Measurements from ENCODE around the gene SPOCK1.
A peak's percentile ranks its signal among the peaks of the same experiment; 100 is the strongest.
"Not testable (repeated sequence)": the region's sequence is repeated elsewhere in the genome, so short reads cannot be mapped to it uniquely, and the experiment has no call there.

The SPOCK1 gene

DNA sequence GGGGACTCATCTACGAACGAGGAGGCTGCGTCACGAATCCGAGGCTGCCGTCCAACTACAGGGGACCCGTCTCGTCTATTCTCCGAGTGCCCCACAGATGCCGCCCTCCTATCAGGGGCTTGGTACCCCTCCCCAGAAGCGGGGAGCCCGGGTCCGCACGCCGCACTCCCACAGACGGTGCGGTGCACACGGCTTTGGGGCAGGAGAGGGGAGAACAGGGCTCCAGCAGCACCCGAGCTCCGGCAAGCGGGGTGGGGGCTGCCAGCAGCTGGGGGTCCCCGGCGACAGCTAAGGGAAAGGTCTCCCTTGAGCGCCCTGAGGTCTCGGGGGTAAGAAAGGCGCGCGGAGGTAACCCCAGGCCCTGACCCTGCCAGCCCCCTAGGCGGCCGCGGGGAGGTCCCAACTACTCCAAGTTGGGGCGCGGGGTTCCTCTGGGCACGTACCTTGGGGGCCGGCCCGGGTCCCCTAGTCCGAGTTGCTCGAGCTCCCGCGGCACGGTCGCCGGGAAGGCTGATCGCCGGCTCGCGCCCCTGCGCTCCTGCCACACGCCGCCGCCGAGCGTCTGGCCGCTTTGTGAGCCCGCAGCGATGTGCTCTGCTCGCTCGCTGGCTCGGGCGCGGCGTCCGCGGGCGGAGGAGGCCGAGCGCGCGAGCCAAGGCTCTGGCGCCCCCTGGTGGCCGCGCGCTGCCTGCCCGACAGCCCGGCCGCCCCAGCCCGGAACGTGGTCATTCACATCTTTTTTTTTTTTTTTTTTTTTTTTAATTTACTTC is at the start of gene SPOCK1:
Gene SPOCK1, minus strand, starts transcription at position 591 of the 770 bp plus-strand sequence.
- DNase-seq (ENCODE audit: low read depth): peak; percentile 83

DNA sequence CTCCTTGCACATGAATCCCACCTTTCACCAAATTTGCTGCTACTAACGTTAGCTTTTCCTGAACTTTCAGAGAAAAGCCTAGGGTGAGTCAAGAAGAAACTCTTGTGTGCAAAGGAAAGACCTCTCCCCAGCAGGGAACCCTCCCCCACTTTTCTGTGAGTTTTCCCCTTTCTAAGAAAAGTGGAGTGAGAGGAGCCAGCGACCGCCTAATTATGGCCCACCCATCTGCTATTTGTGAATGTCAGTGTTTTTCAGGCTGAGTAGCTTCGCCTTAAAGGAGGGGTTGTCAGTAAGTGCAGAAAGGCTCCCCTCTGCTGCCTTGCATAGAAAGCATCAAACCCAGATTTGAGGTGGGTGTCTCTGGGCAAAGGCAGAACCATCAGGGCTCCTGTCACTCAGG is 46.8 kb upstream of the SPOCK1 start:
- no peak for DNase-seq (ENCODE audit: low read depth)

DNA sequence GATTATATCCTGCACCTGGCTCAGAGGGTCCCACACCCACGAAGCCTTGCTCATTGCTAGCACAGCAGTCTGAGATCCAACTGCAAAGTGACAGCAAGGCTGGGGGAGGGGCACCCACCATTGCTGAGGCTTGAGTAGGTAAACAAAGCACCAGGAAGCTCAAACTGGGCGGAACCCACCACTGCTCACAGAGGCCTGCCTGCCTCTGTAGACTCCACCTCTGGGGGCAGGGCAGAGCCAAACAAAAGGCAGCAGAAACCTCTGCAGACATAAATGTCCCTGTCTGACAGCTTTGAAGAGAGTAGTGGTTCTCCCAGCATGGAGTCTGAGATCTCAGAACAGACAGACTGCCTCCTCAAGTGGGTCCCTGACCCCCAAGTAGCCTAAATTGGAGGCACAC is 36.3 kb upstream of the SPOCK1 start:
- not testable (repeated sequence) for DNase-seq (ENCODE audit: low read depth)

DNA sequence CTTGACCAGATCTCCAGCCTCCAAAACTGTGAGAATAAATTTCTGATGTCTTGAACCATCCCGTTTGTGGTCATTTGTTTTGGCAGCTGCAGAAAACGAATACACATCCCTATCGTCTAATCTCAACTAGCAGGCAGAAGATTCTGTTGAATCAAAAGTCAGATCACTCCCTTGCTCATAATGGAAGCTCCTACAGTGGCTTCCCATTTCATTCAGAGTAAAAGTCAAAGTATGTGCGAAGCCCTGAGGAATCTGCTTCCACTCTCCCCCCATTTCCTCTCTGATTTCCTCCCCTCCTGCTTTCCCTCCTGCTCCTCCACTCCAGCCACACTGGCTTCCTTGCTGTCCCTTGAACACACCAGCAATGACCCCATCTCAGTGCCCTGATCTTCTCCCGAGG is 34.8 kb upstream of the SPOCK1 start:
- no peak for DNase-seq (ENCODE audit: low read depth)

DNA sequence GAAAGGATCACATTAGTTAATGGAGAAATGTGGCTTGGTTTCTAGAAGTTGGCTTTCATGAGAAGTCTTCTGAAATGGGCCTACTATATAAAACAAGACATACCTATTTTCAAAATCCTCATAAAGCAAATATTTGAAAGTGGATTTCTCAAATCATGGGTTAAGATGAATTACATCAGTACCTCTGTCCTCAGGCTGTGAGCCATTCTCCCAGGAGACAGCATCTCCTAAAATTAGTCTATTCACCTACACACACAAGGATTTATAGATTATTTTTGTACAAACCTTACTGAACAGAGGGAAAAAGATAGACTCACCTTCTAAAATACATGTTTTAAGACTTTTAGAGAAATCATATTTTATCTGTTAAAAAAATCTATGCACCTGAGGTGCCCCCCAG is 32.1 kb upstream of the SPOCK1 start:
- no peak for DNase-seq (ENCODE audit: low read depth)

DNA sequence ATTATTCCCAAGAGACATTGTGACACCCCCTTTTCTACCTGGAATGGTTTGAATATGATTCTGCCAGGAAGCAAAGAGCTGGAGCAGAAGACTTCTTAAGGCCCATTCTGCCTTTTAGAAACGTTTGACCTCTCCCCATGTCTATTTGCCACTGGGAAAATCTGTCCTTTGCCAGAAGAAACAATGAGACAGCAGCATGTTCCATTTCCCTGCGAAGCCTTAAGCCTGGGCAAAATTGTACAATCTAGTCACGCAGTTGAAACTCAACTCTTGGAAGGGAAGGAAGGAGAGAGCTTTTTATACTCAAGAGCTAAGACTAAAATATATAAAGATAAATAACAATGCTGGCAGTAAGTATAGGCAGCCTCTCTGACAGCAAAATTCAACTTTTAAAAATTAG is 22.1 kb upstream of the SPOCK1 start:
- no peak for DNase-seq (ENCODE audit: low read depth)

DNA sequence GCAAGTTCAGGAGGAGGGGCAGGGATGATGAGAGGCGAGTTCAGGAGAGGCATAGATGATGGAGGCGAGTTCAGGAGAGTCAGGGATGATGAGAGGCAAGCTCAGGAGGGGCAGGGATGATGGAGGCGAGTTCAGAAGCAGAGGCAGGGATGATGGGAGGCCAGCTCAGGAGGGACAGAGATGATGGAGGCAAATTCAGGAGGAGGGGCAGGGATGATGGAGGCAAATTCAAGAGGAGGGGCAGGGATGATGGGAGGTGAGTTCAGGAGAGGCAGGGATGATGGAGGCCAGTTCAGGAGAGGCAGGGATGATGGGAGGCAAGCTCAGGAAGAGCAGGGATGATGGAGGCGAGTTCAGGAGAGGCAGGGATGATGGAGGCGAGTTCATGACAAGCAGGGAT is 17.8 kb upstream of the SPOCK1 start:
- no peak for DNase-seq (ENCODE audit: low read depth)

DNA sequence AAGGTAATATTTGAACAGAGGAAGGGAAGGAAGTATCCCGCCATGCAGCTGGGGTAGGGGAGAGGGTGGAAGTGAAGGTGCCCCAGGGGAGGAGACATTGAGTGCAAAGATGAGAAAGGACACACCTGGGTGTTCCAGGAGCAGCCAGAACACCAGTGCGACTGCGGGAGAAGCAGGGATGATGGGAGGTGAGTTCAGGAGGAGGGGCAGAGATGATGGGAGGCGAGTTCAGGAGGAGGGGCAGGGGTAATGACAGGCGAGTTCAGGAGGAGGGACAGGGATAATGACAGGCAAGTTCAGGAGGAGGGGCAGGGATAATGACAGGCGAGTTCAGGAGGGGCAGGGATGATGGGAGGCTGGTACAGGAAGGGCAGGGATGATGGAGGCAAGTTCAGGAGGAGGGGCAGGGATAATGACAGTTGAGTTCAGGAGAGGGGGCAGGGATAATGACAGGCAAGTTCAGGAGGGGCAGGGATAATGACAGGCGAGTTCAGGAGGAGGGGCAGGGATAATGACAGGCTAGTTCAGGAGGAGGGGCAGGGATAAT is 17.2 kb upstream of the SPOCK1 start:
- DNase-seq (ENCODE audit: low read depth): no peak

DNA sequence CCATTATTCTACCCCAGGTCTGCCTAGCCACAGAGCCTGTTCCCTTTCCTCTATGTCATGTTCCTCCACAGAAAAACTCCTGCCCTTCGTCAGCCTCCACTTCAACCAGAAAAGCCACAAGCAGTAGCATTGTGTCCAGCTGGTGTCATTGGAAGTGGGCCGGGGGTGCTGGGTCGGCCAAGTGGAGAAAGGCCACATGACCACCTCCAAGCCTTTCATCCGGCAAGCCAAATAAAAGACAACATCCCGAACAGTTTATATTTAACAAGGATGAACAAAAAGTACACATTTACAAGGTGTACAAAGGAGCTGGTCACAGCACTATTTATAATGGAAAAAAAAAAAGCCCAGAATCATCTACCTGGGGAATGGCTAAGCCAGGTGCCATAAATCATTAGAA is 16.1 kb upstream of the SPOCK1 start:
- no peak for DNase-seq (ENCODE audit: low read depth)

DNA sequence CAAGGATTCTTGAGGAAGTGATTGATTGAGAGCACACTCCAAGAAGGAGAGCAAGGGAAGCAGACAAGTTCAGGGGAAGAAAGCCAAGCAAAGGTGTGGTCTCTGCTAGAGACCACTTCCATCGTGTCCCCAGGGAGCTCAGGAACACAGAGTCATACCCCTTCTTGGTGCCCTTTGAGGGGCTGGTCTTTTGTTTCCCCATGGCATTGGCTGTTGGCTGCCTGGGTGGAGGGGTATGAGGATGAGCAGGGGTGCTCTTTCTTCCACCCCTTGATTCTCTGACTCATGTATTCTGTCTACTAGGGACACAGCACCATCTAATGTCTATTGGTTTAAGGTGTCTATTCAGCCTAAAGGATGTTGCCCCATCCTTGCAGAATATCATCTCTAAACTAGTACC is 11.5 kb upstream of the SPOCK1 start:
- DNase-seq (ENCODE audit: low read depth): no peak

DNA sequence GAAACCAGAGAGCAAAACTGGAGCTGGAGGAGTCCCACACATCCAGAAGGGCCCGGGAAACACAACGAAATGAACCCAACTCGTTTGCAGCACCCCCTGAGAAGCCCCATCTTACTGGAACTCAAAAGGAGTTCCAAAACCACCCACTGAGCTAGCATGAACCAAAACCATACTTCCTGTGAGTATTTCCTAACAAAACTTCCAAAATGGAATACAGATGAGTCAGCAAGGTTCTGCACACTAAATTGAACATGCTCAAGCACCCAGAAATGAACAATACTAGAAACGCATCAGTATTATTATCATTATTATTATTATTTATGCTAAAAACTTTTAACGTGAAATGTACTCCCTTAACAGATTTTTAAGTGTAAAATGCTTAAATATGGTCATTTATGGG is 8.0 kb upstream of the SPOCK1 start:
- no peak for DNase-seq (ENCODE audit: low read depth)

DNA sequence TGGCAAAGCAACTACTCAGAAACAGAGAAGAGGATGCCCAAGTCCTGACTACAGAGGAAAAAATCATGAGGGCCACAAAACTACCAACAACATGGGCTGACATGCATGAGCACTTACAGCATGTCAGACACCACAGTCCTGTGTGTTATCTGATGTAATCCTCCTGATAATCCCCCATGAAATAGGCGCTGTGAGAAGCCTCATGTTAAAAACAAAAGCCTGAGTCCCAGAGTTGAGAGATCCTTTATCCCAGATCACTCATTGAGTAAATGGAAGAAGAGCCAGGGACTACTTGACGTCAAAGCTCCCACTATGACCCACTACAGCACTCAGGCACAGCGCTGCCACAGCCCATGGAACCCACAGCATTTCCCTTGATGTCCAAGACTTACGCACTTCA is 7.2 kb upstream of the SPOCK1 start:
- DNase-seq (ENCODE audit: low read depth): no peak

DNA sequence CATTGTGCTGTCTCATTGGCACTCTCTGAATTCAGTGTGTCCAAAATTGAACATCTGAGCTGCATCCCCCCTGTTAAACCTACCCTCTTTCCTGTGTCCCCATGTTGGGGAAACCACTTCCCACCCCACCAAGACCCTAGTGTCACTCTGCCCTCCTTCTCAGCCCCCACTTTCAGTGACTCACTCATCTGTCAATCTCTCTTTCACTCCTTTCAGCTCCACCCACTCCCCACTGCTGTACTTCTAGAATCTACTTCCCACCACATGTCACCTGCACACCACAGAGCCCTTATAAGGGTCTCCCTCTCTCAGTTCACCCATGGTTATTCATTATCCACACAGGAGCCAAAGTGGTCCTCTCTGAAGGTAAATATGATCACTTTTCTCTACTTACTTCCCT is 5.8 kb upstream of the SPOCK1 start:
- DNase-seq (ENCODE audit: low read depth): no peak

DNA sequence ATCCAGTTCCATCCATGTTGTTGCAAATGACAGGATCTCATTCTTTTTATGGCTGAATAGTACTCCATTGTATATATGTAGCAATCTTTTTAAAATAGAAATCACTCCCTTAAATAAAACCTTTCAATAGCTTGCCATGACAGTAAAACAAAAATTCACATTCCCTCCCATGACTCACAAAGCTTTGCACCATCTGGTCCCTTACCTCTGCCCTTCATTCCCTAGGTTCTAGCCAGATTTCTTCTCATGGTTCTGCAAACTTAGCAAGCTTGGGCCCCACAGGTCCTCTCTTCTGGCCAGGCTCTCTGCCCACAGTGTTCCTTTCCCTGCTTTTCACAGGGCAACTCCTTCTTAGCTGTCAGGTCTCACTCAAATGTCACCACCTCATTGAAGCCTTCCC is 4.3 kb upstream of the SPOCK1 start:
- DNase-seq (ENCODE audit: low read depth): no peak

DNA sequence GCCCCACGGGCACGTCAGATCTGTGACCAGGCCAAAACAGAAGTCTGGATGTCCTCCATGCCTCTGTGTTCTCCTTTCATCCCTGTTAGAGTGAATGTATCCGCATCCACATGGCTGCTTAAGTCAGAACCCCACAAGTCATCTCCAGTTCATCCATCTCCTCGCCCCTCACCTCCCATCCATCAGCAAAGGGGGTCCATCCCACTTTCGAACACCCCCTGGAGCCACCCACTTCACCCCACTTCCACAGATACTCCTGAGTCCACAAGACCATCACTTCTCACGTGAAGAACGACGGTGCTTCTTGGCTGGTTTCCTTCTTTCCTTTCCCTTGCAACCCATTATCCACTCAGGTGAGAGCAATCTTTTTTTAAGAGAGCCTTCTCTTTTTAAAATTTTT is 3.5 kb upstream of the SPOCK1 start:
- DNase-seq (ENCODE audit: low read depth): no peak

DNA sequence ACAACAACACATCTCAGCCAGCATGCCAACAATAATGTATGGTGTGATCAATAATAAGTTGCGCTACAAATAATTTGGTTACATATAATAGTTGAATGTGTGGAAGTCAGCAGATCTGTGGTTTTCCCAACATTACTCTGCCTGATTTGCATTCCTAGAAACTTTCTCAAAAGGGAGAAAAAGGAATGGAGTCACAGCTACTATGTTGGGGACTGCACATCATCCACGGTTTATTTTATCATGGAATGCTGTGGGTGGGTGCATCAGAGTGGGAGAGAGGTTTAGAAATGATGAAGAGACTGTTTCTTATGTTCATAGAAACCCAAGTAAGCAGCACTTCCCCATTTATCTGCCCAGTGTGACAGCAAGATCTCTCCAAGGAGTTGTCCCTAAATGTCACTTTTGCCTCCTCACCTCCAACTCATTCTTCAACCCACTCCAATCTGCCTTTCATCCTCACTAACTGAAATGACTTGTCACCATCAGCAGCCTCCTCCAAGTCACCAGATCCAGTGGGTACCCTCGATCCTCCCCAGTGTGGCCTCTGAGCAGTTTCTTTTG is 2.8 kb upstream of the SPOCK1 start:
- DNase-seq (ENCODE audit: low read depth): no peak

DNA sequence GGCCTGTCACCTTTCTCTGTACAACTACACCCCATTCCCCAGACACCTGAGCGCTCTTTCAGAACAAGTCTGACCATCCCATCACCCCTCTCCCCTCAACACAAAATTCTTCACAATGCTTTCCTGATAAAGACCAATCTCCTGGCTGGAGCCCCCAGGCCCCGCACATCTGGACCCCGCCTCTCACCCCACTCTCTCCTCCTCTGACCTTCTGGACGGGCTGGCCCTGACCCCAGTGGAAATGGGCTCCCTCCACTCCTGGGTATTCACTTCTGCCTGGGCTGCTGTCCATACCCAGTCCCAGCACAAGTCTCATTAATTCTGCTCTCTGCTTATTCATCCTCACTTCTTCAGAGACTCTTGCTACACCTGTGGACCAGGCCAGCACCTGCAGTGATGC is 2.1 kb upstream of the SPOCK1 start:
- DNase-seq (ENCODE audit: low read depth): no peak

DNA sequence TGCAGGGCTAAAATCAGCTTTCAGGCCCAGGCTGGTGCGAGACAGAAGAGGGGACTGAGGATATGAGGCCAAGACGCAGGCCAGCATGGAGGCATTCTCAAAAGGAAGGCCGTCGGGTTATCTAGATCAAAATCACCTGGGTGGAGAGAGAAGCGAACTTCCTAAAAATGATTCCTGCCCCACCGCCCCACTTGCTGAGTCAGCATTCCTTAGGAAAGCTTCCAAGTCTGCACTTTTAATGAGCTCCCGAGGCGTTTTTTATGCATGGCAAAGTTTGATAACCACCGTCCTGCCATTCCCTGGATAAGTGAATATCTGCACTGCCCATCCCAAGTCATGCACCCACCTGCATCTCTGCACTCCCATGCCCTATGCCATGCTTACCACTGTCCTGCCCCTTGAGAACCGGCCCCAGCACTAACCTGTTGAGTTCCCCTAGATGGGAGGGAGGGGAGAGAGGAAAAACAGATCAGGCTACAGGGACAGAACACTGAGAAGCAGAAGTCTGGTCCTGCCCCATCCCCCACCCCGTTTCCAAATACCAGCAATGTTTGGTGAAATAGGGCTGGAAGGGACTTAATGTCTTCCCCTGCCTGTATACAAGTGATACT is 1.6 kb upstream of the SPOCK1 start:
- no peak for DNase-seq (ENCODE audit: low read depth)

DNA sequence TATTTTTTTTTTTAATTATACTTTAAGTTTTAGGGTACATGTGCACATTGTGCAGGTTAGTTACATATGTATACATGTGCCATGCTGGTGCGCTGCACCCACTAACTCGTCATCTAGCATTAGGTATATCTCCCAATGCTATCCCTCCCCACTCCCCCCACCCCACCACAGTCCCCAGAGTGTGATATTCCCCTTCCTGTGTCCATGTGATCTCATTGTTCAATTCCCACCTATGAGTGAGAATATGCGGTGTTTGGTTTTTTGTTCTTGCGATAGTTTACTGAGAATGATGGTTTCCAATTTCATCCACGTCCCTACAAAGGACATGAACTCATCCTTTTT is 351 bp upstream of the SPOCK1 start:
- DNase-seq (ENCODE audit: low read depth): not testable (repeated sequence)

DNA sequence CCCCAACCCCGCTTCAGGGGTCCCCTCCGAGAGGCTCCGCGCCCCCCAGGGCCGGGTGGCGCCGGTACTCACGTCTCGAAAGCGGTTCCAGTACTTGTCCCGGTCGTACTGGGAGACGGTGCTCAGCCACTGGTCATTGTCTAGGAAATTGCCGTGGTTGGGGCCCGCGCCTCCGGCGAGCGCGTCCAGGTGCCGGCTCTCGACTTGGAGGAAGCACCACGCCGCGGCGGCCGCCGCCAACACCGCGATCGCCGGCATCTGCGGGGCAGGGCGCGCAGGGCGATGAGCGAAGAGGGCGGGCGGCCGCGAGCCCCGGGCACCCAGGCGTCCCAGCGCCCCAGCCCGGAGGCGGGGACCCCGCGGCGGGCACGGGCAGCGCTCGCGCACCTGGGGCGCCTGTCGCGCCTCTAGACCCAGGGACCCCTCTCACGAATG is 808 bp downstream of the SPOCK1 start:
- peak; percentile 23 for DNase-seq (ENCODE audit: low read depth)

DNA sequence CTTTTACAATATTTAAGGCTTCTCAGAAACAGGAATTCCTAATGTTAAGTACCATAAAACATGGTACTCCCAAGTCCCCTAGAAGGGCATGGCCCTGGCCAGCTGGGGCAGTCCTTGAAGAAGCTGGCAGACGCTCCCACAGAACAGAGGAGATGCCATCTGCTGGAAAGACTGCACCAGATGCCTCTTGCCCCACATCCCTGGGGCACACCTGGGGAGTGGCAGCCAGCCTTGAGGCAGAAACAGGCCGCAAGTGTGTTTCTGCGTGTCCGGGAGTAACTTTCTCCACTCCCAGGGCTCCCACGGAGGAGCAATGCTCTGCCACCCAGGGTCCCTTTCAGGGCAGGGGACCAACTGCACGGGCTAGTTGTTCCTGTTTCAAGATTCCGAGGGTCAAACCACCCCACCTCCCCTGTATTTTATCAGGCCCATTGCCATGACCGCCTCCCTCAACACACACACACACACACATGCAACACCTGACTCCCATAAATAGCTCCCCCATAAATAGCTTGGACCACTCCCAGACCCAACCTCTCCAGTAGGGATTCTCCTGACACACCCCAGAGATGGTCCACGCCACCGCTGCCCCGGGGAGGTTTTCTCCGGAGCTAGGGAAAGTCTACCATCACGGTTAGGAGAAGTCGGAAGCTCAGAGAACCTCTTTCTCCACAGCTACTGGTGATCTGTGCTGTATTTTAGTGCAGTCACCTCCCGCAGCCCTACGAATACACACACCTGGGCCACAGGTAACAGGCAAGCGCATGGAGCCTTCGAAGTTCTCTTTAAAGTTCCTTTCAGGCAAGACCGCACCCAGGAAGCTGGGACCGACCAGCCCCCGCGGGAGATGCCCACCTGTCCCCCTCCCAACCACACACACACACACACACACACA is 1.5 kb downstream of the SPOCK1 start:
- peak; percentile 19 for DNase-seq (ENCODE audit: low read depth)

DNA sequence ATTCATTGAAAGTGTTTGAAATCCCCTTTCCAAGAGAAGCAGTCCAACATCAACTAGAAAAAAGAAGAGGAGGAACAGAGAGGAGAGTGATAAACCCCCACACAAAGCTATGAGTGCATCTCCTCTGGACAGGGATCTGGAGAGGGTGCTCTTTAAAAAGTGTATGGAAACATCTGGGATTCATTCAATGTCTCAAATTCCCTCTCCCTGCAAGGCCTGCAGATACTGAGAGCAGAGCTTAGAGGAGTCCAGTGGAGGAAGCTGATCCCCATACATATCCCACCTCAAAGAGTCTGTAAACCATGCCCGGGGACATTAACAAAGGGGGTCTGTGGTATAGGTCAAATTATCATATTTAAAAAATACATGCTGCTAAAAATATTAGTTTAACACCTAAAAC is 2.2 kb downstream of the SPOCK1 start:
- peak; percentile 4 for DNase-seq (ENCODE audit: low read depth)

All from ELR (cell line).